Measurements from ENCODE around the gene STAC3.

DNA sequence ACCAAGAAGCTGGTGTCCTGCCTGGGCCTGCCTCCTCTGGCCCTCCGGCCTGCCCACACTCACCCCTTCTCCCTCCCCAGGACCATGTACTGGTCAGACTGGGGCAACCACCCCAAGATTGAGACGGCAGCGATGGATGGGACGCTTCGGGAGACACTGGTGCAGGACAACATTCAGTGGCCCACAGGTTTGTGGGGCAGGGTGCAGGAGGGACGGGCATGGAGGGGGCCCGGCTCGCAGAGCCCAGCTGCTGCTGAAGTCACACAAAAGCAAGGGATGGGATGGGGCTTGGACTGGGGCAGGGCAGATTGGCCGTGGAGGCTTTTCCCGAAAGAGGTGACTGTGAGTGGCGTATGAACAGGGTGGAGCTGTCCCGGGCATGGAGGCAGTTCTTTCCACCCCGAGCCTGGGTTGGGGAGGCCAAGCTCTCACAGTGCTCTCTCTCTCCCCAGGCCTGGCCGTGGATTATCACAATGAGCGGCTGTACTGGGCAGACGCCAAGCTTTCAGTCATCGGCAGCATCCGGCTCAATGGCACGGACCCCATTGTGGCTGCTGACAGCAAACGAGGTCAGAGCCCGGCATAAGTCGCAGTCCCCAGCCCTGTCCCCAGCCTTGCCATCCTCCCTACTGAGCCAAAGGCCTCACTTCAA, 42.2 kb downstream of the STAC3 start:
- TF ChIP-seq ELF4 (IDR thresholded peaks at IDR 0.05) (no peak), ZNF384 (IDR thresholded peaks at IDR 0.05) (no peak), BHLHE40 (IDR thresholded peaks at IDR 0.05; ENCODE audit: borderline replicate concordance) (no peak), SUZ12 (IDR thresholded peaks at IDR 0.05) (no peak), SP1 (IDR thresholded peaks at IDR 0.05) (no peak), FOXA1 (IDR thresholded peaks at IDR 0.05) (no peak), FOXK2 (IDR thresholded peaks at IDR 0.05) (no peak), TARDBP (IDR thresholded peaks at IDR 0.05) (no peak)

Data from HEK293T (cell line).